Nephron progenitor cell (in vitro differentiated cells): ENCODE results near the gene RFLNA.

Experiments used
- DNase-seq: peaks from one replicate; pipeline ENCODE4 v3.0.0; 2021
- H3K27ac Mint-ChIP-seq: 2 replicates; pipeline ENCODE4 v1.8.0; 2021; ENCODE audit warnings: mild to moderate bottlenecking, moderate library complexity, mixed read lengths
- H3K27me3 Mint-ChIP-seq: 2 replicates; pipeline ENCODE4 v1.8.0; 2021; ENCODE audit warnings: mild to moderate bottlenecking, low read depth, mixed read lengths; ENCODE audit not compliant: poor library complexity
- H3K36me3 Mint-ChIP-seq: 2 replicates; pipeline ENCODE4 v1.8.0; 2021; ENCODE audit warnings: low read depth, mixed read lengths
- H3K4me1 Mint-ChIP-seq: 2 replicates; pipeline ENCODE4 v1.8.0; 2021; ENCODE audit warnings: mixed read lengths
- H3K4me3 Mint-ChIP-seq: 2 replicates; pipeline ENCODE4 v1.8.0; 2021; ENCODE audit warnings: mild to moderate bottlenecking, moderate library complexity, mixed read lengths
- H3K9me3 Mint-ChIP-seq: 2 replicates; pipeline ENCODE4 v1.8.0; 2021; ENCODE audit warnings: mild to moderate bottlenecking, moderate library complexity, mixed read lengths
- CTCF ChIP-seq: fragments of 200-600 bp; sonication (generic); IDR thresholded peaks from 2 replicates; pipeline ENCODE4 v1.5.0; 2021; ENCODE audit warnings: antibody characterized with exemption

RFLNA gene

DNA sequence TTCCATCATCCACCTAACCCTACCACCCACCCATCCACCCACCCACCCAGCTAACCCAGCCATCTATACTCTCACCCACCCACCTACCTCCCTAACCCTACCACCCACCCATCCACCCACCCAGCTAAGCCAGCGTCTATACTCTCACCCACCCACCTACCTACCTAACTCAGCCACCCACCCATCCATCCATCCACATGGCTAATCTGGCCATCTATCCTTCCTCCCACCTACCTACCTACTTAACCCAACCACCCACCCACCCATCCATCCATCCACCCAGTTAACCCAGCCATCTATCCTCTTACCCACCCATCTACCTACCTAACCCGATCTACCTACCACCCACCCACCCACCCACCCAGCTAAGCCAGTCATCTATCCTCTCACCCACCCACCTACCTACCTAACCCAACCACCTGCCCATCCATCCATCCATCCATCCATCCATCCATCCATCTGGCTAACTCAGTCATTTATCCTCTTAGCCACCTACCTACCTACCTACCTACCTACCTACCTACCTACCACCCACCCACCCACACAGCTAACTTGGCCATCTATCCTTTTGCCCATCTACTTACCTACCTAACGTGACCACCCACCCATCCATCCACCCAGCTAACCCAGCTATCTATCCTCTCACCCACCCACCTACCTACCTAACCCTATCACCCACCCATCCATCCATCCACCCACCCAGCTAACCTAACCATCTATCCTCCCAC, 44.1 kb downstream of the RFLNA start:
- no peaks in the 10 kb centered on the region for H3K9me3 Mint-ChIP-seq
- H3K4me3 Mint-ChIP-seq = no peak overlapping the region
- H3K27me3 Mint-ChIP-seq = no peaks in the 10 kb centered on the region
- H3K4me1 Mint-ChIP-seq = no peaks in the 10 kb centered on the region
- TF ChIP-seq CTCF = no peak
- no peak overlapping the region for H3K27ac Mint-ChIP-seq
- H3K36me3 Mint-ChIP-seq = peaks cover 47% of the 10 kb centered on the region
- DNase-seq = no peak

DNA sequence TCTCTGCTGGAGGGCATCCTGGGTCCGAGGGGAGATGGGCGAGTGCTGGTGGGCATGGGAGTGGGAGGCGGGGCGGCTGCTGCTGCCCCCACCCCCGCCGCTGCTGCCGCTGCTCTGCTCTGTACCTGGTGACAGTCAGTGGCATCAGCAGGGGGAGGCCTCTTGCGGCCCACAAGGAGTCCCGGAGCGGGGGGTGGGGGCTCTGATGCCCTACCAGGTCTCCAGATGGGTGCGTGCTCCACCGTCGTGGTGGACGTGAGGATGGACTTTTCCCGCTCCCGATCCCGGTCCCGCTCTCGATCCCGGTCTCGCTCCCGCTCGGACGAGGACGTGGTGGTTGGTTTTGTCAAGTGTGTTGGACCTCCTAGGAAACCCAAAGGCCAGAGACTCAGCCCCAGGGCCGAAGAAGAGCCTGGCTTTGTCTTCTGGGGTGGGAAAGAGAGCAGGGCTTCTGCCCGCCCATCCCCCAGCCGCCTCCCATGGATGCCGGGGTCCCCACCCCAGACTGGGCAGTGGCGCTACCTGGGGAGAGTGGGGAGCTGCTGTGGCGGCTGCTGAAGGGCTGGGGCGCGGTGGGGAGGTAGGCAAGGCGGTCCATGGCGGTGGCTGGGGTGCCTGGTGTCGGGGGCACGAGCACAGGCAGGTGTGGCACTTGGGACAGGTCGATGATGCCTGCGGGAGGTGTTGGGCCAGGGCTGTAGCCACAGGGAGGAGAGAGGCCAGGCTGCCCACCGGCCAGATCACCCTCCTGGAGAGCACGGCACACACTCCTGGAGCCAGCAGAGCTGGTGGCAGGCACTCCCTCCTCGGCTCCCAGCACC, 45.4 kb downstream of the RFLNA start:
- no peak for TF ChIP-seq CTCF
- Mint-ChIP-seq H3K9me3 (no peaks in the 10 kb centered on the region), H3K36me3 (peaks cover 48% of the 10 kb centered on the region), H3K27me3 (no peaks in the 10 kb centered on the region), H3K4me3 (no peak overlapping the region), H3K27ac (no peak overlapping the region), H3K4me1 (no peaks in the 10 kb centered on the region)
- DNase-seq = no peak

GRCh38 chr12:124341645-124342069, 46.8 kb downstream of the RFLNA start:
- TF ChIP-seq CTCF = no peak
- Mint-ChIP-seq H3K9me3 (no peaks in the 10 kb centered on the region), H3K36me3 (peaks cover 49% of the 10 kb centered on the region), H3K4me1 (no peaks in the 10 kb centered on the region), H3K4me3 (no peak overlapping the region), H3K27ac (no peak overlapping the region), H3K27me3 (no peaks in the 10 kb centered on the region)
- DNase-seq = no peak

GRCh38 chr12:124344022-124344421, 49.1 kb downstream of the RFLNA start:
- no peaks in the 10 kb centered on the region for H3K9me3 Mint-ChIP-seq
- no peaks in the 10 kb centered on the region for H3K4me1 Mint-ChIP-seq
- DNase-seq = no peak
- H3K27me3 Mint-ChIP-seq = no peaks in the 10 kb centered on the region
- no peak overlapping the region for H3K4me3 Mint-ChIP-seq
- no peak for TF ChIP-seq CTCF
- H3K36me3 Mint-ChIP-seq = peaks cover 38% of the 10 kb centered on the region
- H3K27ac Mint-ChIP-seq = no peak overlapping the region

GRCh38 chr12:124344526-124344925, 49.6 kb downstream of the RFLNA start:
- peaks cover 38% of the 10 kb centered on the region for H3K36me3 Mint-ChIP-seq
- H3K27ac Mint-ChIP-seq = no peak overlapping the region
- H3K9me3 Mint-ChIP-seq = no peaks in the 10 kb centered on the region
- no peak for DNase-seq
- no peaks in the 10 kb centered on the region for H3K4me1 Mint-ChIP-seq
- TF ChIP-seq CTCF = no peak
- no peaks in the 10 kb centered on the region for H3K27me3 Mint-ChIP-seq
- H3K4me3 Mint-ChIP-seq = no peak overlapping the region
